HUES6 (cell line): ENCODE measurements around the gene RFPL1.
"Not testable (repeated sequence)": the region's sequence is repeated elsewhere in the genome, so short reads cannot be mapped to it uniquely, and the experiment has no call there.

Experiments
- H3K27ac ChIP-seq: 2 replicates; pipeline ENCODE4 v1.7.0; 2013; ENCODE audit warnings: low read depth, mild to moderate bottlenecking, low read length, inconsistent platforms
- H3K27me3 ChIP-seq: 2 replicates; pipeline ENCODE4 v1.6.1; 2013; ENCODE audit warnings: low read length; ENCODE audit not compliant: control insufficient read depth, insufficient read depth
- H3K36me3 ChIP-seq: 2 replicates; pipeline ENCODE4 v1.6.1; 2013; ENCODE audit warnings: low read length; ENCODE audit not compliant: control insufficient read depth, insufficient read depth
- H3K4me1 ChIP-seq: 2 replicates; pipeline ENCODE4 v1.6.1; 2013; ENCODE audit warnings: low read length; ENCODE audit not compliant: control insufficient read depth, insufficient read depth
- H3K4me3 ChIP-seq: 2 replicates; pipeline ENCODE4 v1.5.1; 2013; ENCODE audit warnings: low read depth, low read length
- H3K9ac ChIP-seq: one replicate; pipeline ENCODE4 v1.6.1; 2013; ENCODE audit warnings: mild to moderate bottlenecking, low read length
- H3K9me3 ChIP-seq: 2 replicates; pipeline ENCODE4 v1.6.1; 2013; ENCODE audit warnings: low read depth, low read length; ENCODE audit not compliant: control insufficient read depth, insufficient read depth

The RFPL1 gene

GRCh38 chr22:29411569-29412211 lies 26.7 kb upstream of the RFPL1 start:
- not testable (repeated sequence) for H3K9me3 ChIP-seq, H3K4me3 ChIP-seq, H3K36me3 ChIP-seq, H3K27ac ChIP-seq, H3K4me1 ChIP-seq, H3K27me3 ChIP-seq, H3K9ac ChIP-seq

DNA sequence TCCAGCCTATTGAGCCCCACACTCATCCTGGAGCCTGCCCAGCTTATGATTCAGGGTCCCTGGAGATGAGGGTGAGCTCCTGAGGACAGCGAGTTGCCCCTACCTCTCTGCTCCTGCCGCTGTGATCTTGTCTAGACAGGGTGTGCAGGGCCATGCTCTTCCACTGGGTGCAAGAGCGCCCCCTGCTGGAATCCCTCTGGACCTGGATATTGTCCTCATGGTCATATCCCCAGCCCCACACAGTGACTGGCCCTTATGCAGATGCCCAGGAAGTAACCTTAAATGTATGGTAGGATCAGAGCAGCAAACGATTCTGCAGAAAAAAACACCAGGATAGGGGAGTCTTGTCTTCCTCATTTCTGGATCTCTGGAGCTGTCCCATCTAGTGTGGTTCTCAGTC lies 25.6 kb upstream of the RFPL1 start:
- H3K4me1 ChIP-seq, H3K36me3 ChIP-seq: not testable (repeated sequence)

GRCh38 chr22:29414951-29415591 lies 23.3 kb upstream of the RFPL1 start:
- H3K4me3 ChIP-seq, H3K4me1 ChIP-seq, H3K9ac ChIP-seq, H3K9me3 ChIP-seq, H3K27ac ChIP-seq, H3K27me3 ChIP-seq, H3K36me3 ChIP-seq: not testable (repeated sequence)

More for the DNA sequence above, 25.6 kb upstream of the RFPL1 start:
- H3K9me3 ChIP-seq, H3K4me3 ChIP-seq, H3K27ac ChIP-seq, H3K27me3 ChIP-seq, H3K9ac ChIP-seq: not testable (repeated sequence)

DNA sequence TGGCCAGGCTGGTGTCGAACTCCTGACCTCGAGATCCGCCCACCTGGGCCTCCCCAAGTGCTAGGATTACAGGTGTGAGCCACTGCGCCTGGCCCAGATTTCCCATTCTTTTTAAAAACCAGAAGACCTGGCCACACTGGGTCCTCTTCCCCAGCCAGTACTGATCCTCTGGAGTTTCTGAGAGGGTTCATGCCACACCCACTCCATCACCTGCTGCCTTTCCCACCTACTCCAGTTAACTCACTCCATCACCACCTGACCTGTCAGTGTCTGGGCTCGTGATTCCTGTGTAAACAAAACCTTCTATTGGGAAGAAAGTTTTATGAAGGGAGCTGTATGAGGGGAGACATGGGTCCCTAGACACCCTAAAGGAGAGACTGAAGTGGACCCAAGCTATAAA lies 19.7 kb upstream of the RFPL1 start:
- not testable (repeated sequence) for H3K9me3 ChIP-seq, H3K4me3 ChIP-seq, H3K36me3 ChIP-seq, H3K4me1 ChIP-seq, H3K27me3 ChIP-seq, H3K9ac ChIP-seq, H3K27ac ChIP-seq

DNA sequence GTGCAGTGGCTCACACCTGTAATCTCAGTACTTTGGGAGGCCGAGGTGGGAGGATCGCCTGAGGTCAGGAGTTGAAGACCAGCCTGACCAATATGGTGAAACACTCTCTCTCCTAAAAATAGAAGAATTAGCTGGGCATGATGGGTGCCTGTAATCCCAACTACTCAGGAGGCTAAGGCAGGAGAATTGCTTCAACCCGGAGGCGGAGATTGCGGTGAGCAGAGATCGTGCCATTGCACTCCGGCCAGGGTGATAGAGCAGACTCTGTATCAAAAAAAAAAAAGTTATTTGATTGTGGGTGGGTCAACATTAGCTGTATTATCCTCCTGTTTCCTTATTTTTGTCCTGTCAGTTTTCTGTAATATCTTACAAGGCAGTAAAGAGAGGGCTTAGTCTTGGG lies 11.9 kb upstream of the RFPL1 start:
- Histone ChIP-seq H3K9ac (no peak overlapping the region), H3K4me3 (no peak overlapping the region), H3K36me3 (no peaks in the 10 kb centered on the region), H3K4me1 (peaks cover 5% of the 10 kb centered on the region; the same call in 1 of the 2 replicates), H3K27ac (no peak overlapping the region), H3K27me3 (no peaks in the 10 kb centered on the region), H3K9me3 (no peaks in the 10 kb centered on the region)

- Histone ChIP-seq H3K27me3 (no peaks in the 10 kb centered on the region), H3K9me3 (no peaks in the 10 kb centered on the region), H3K27ac (no peak overlapping the region), H3K4me3 (no peak overlapping the region), H3K4me1 (peaks cover 10% of the 10 kb centered on the region), H3K9ac (no peak overlapping the region), H3K36me3 (no peaks in the 10 kb centered on the region)
These were observed 11.1 kb upstream of the RFPL1 start for GRCh38 chr22:29427176-29427760.

- no peaks in the 10 kb centered on the region for H3K27me3 ChIP-seq
- H3K27ac ChIP-seq, result no peak overlapping the region
- H3K9ac ChIP-seq, result no peak overlapping the region
- H3K4me3 ChIP-seq, result no peak overlapping the region
- no peaks in the 10 kb centered on the region for H3K36me3 ChIP-seq
- peaks cover 16% of the 10 kb centered on the region for H3K4me1 ChIP-seq
- no peaks in the 10 kb centered on the region for H3K9me3 ChIP-seq
These were observed 6.4 kb upstream of the RFPL1 start for GRCh38 chr22:29431986-29432385.

GRCh38 chr22:29433856-29434255 lies 4.5 kb upstream of the RFPL1 start:
- no peaks in the 10 kb centered on the region for H3K36me3 ChIP-seq
- no peak overlapping the region for H3K27ac ChIP-seq
- H3K4me3 ChIP-seq, result no peak overlapping the region
- H3K9me3 ChIP-seq, result no peaks in the 10 kb centered on the region
- H3K4me1 ChIP-seq, result peaks cover 16% of the 10 kb centered on the region
- H3K9ac ChIP-seq, result no peak overlapping the region
- no peaks in the 10 kb centered on the region for H3K27me3 ChIP-seq

DNA sequence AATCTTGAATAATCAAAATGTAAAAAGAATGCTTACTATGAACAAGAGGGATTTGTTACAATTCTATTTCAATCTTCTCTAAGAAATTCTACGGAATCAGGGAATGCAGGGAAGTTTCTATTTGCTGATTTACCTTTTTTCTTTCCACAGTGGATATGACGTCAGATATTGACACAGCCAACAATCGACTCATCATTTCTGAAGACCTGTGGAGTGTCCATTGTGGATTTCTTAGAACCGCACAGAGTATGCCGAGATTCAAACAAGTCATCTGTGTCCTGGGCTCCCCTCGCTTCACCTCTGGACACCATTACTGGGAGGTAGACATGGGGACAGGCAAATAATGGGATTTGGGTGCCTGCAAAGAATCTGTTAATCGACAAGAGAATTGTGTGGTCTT lies 4.1 kb upstream of the RFPL1 start:
- H3K4me3 ChIP-seq, result no peak overlapping the region
- no peak overlapping the region for H3K27ac ChIP-seq
- no peak overlapping the region for H3K9ac ChIP-seq
- H3K36me3 ChIP-seq, result no peaks in the 10 kb centered on the region
- no peaks in the 10 kb centered on the region for H3K9me3 ChIP-seq
- no peaks in the 10 kb centered on the region for H3K27me3 ChIP-seq
- H3K4me1 ChIP-seq, result peaks cover 16% of the 10 kb centered on the region

- H3K9me3 ChIP-seq, result no peaks in the 10 kb centered on the region
- peaks cover 16% of the 10 kb centered on the region for H3K4me1 ChIP-seq
- H3K36me3 ChIP-seq, result no peaks in the 10 kb centered on the region
- H3K4me3 ChIP-seq, result no peak overlapping the region
- H3K9ac ChIP-seq, result no peak overlapping the region
- H3K27ac ChIP-seq, result no peak overlapping the region
- no peaks in the 10 kb centered on the region for H3K27me3 ChIP-seq
These were observed 2.9 kb upstream of the RFPL1 start for GRCh38 chr22:29435236-29436136.

DNA sequence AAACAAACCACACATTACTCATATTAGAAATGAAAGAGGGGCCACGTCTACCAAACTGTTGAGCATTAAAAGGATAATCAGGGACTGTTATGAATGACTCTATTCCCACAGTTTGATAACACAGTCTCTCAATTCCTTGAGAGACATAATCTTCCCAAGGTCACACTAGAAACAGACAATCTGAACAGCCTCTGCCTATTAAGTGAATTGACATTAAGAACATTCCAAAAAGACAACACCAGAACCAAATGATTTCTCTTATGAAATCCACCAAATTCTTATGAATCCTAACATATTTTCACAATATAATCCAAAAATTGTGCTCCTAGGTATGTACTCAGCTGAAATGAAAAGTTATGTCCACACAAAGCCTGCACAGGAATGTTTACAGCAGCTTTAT lies 4.6 kb downstream of the RFPL1 start:
- no peaks in the 10 kb centered on the region for H3K36me3 ChIP-seq
- 0 out of 2 replicates have a peak, but pooled peaks cover 7% of the 10 kb centered on the region for H3K4me1 ChIP-seq
- H3K27ac ChIP-seq, result no peak overlapping the region
- no peaks in the 10 kb centered on the region for H3K27me3 ChIP-seq
- no peak overlapping the region for H3K4me3 ChIP-seq
- H3K9me3 ChIP-seq, result no peaks in the 10 kb centered on the region
- H3K9ac ChIP-seq, result no peak overlapping the region
